Ramos (cell line): ENCODE results near the gene ERF.

Experiments
- in situ Hi-C: fragments of 300-500 bp; cut with MboI; formaldehyde crosslinking; loops from one replicate; pipeline ENCODE4 v1.14.3; 2022; ENCODE audit warnings: low sequenced_read_pairs; ENCODE audit not compliant: unreplicated experiment

The ERF gene

DNA sequence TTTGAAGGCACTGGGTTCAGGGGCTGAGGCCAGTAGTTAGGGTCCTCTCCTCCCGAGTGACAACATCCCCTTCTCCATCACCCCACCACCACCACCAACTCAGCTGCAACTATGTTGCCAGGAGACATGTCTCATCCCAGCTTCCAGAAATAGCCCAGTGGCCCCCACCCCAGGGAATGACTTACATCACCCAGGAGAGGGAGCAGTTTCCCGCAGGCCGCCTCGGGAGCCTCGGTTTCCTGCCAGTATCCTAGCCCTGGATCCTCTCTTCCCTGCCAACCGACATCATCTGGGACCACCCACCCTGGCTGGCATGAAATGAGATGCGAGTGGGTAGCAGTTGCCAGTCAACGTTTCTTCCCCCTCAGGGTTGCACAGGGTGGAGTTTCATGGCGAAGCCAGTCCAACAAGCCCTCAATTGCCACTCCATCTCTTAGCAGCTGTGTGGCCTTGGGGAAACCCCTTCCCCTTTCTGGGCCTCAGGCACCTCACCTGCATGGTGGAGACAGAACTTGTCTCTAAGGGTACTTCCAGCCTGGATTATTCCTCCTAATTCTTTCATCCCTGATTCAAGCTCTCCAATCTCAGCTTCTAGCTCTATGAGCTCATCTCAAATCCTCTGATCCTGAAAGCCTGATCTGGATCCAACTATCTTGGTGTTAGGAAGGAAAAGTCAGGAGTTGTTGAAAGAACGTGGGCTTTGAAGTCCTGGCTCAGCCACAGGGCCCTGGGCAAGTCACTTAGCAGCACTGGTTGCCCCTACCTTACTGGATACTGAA is 8.6 kb downstream of the ERF start:
- in situ Hi-C loops = no loop called here

DNA sequence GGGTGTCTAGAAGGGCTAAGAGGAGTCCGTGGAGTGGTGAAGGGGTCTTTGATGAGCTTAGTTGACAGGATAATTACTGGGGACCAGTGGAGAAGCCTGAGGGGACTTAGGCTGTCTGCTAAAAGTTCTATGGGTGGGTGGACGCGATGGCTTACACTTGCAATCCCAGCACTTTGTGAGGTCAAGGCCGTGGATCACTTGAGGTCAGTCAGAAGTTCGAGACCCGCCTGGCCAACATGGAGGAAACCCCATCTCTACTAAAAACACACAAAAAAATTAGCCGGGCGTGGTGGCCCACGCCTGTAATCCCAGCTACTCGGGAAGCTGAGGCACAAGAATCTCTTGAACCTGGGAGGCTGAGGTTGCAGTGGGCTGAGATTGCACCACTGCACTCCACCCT is 9.7 kb downstream of the ERF start:
- in situ Hi-C loops = no loop called here

DNA sequence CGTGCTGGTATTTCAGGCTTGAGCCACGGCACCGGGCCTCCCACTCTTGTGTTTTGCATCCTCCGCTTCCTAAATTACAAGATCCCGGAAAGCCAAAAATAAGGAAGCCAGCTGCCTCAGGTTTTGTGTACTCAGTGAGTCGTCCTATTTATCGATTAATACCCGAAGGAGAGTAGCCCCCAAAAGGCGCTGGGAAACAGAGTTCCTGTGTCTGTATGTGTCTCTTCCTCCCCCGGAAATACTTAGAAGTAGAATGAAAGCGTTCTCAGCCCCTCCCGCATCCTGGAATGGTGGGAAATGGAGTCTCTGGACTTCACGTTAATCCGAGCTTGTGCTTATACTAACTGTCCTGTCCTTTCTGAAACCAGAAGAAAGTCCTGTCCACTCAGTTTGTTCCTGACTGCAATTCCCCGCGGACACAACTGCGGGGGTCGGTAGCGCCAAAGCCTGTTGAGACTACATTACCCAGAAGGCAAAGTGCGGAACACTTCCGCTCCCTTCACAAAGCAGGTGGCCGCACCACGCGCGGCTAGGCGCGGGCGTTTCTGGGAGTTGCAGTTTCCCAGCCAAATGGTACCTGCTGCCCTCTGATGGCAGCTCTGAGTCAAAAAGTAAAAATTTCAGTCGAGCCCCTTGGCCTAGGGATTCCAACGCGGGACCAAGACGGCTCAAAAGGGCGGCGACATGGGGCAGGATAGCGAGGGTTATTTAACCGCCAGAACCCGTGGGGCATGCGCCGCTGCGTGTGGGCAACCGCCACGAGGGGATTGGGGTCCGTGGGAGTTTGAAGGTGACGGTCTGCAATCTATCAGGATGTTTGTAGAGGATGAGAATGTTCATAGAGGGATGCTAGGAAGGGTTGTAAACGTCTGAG is 10.3 kb downstream of the ERF start:
- in situ Hi-C loops = no loop called here

DNA sequence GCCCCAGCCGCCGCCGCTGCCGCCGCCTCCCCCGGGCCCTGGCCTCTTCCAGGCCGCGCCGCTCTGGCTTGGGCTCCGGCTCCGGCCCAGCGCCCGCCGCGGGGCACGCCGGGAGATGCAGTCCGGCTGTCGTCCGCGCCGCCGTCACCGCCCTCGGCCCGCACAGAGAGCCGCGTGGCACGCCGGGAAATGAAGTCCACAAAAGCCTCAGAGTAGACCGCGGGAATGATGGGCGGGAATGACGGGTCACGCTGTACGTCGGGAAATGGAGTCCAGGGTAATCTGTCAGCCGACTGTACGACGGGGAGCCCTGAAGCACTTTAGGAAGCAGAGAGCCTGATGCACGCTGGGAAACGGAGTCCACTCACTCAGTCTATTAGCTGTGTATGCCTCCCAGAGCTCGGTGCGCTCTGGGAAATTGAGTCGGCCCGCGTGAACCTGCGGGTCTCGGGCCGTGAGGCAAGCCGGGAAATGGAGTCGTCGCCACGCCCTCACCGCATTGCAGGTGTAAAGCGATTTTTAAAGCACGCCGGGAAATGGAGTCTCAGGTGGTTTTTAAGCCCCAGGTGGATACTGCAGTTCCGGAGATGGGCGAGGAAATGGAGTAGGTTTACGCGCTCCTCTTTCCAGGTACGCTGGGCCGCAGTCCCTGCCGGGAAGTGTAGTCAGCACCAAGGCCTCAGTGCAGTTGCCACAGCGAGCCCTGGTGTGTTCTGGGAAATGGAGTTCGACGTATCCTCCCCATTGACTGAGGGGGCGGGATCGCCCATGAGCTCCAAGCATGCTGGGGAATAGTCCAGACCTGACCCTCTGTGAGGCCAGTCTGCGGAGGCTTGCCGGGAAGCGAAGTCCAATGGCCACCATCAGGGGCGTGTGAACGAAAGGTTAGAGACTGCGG is 12.2 kb downstream of the ERF start, which contains the start of gene GSK3A:
Gene GSK3A (minus strand): TSS at position 91 of the 898 bp plus-strand sequence. CDS start 137 bp downstream, outside the sequence.
- in situ Hi-C loops = no loop called here

GRCh38 chr19:42242069-42242511 is 12.8 kb downstream of the ERF start:
- in situ Hi-C loops = no loop called here

- in situ Hi-C loops = no loop called here
Measured at GRCh38 chr19:42241279-42241678, 13.6 kb downstream of the ERF start.

DNA sequence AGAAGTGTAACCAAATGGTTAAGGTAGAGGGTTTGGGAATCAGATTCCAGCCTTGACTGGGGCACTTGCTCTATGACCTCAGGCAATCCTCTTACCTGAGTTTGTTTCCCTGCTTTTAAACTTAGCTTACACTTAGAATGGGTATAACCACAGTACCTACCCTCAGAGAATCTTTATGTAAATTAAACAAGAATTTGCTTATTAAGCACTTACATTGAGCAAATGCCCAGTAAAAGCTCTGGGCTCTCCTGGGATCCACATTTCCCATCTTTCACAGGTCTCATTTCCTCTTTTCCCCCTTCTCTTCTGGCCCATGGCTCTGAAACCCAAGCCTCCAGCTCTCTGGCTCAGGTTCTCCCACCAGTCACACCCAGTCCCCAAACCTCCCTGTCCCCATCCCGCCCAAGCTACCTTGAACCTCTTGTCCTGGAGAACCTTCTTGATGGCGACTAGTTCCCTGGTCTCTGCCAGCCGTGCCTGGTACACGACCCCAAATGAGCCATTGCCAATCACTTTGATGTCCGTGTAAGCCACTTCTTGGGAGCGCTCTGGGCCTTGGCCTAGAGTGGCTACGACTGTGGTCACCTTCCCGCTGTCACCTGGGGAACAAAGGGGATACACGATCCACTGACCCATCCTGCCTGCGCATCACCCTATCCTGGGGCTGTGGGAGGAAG is 15.2 kb downstream of the ERF start:
- in situ Hi-C loops = no loop called here

- in situ Hi-C loops = no loop called here
Measured at GRCh38 chr19:42235181-42235580, 19.7 kb downstream of the ERF start.

GRCh38 chr19:42234364-42234763 is 20.6 kb downstream of the ERF start:
- in situ Hi-C loops = no loop called here

GRCh38 chr19:42233678-42234292 is 21.1 kb downstream of the ERF start:
- in situ Hi-C loops = no loop called here

- in situ Hi-C loops = no loop called here
Measured at GRCh38 chr19:42233106-42233505, 21.8 kb downstream of the ERF start.

DNA sequence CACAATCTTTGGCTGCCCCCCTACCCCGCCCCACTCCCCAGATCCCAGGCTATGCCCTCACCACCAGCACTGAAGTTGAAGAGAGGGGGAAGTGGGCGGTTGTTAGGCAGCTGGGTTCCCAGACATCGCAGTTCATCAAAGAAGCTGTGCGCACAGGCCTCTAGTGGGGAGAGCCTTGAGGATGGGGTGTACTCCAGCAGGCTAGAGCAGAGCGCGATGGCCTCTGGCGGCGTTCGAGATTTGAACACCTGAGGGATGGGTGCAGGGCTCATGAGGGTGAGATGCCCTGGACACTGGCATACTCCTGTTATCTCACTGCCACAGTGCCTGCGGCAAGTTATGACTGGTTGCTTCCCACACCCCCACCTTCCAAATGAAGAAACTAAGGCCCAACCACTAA is 22.5 kb downstream of the ERF start:
- in situ Hi-C loops = no loop called here

- in situ Hi-C loops = no loop called here
Measured at GRCh38 chr19:42230571-42230970, 24.4 kb downstream of the ERF start.

DNA sequence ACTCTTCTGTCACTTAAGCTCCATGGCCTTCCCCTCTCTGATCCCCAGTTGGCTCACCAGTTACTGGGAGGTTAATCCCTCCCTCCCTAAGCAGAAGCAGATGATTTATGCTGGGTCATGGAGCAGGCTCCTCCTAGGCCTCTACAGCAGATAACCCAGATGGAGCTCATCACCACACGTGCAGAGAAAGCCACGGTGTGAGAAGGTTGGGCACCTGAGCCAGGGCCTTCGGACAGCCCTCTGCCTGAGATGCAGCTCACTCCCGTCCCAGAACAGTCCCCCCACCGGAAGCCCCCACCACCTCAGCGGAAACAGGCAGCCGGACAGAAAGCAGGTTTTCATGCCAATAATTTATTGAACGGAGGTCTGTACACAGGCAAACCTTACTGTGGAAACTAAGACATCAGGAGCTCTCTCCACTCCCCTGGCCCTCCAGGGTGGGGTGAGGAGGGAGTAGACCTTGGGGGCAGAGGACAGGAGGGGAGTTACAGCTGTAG is 25.0 kb downstream of the ERF start:
- in situ Hi-C loops = no loop called here

- in situ Hi-C loops = no loop called here
Measured at GRCh38 chr19:42229301-42229854, 25.6 kb downstream of the ERF start.

DNA sequence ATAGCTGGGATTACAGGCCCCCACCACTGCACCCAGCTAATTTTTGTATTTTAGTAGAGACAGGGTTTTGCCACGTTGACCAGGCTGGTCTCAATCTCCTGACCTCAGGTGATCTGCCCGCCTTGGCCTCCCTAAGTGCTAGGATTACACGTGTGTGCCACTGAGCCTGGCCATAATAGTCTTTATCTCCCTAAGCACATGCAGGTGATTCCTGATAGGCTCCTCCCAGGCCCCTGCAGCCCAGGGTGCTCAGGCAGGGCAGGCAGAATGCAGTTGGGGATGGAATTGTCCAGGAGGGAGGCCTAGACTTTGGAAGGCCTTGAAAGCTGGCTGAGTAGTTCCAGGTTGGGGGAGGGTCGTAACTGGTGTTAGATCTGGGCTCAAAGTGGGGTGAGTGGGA is 26.3 kb downstream of the ERF start:
- in situ Hi-C loops = no loop called here

- in situ Hi-C loops = no loop called here
Measured at GRCh38 chr19:42226886-42227285, 28.0 kb downstream of the ERF start.

DNA sequence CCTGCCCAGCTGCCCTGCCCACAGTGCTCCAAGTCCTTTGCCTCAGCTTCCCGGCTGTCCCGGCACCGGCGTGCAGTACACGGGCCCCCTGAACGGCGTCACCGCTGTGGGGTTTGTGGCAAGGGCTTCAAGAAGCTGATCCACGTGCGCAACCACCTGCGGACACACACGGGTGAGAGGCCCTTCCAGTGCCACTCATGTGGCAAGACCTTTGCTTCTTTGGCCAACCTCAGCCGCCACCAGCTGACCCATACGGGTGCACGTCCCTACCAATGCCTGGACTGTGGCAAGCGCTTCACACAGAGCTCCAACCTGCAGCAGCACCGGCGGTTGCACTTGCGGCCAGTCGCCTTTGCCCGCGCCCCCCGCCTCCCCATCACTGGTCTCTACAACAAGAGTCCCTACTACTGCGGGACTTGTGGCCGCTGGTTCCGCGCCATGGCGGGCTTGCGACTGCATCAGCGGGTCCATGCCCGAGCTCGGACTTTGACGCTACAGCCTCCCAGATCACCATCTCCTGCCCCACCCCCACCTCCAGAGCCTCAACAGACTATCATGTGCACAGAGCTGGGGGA is 29.1 kb downstream of the ERF start:
- in situ Hi-C loops = no loop called here
